OCI-LY3 (cell line): Measurements from ENCODE around the gene ACVRL1.

Source experiments
- H2AFZ ChIP-seq: fragments of 200-600, 300-600 bp; shearing (Covaris generic); 2 replicates; pipeline ENCODE4 v1.6.0; 2014; ENCODE audit warnings: antibody characterized with exemption, low read depth, low read length
- H3K27ac ChIP-seq: fragments of 200-600, 300-600 bp; sonication (generic); 2 replicates; pipeline ENCODE4 v1.5.1; 2014; ENCODE audit warnings: mild to moderate bottlenecking, low read length, moderate library complexity, mixed read lengths
- H3K27me3 ChIP-seq: fragments of 200-600, 300-600 bp; sonication (generic); 2 replicates; pipeline ENCODE4 v1.6.1; 2014; ENCODE audit warnings: low read depth, low read length, mixed read lengths
- H3K36me3 ChIP-seq: fragments of 200-600, 300-600 bp; sonication (generic); replicated peaks from 2 replicates; pipeline ENCODE3; 2014; ENCODE audit warnings: low read depth, low read length, mixed read lengths
- H3K4me1 ChIP-seq: fragments of 300-600, 200-600 bp; sonication (generic); 2 replicates; pipeline ENCODE4 v1.6.1; 2014; ENCODE audit warnings: low read length, mixed read lengths
- H3K4me2 ChIP-seq: fragments of 200-600, 300-600 bp; sonication (generic); 2 replicates; pipeline ENCODE4 v1.6.1; 2014; ENCODE audit warnings: low read length, mixed read lengths
- H3K4me3 ChIP-seq: fragments of 300-600, 200-600 bp; sonication (generic); 2 replicates; pipeline ENCODE4 v1.5.1; 2014; ENCODE audit warnings: antibody characterized with exemption, mild to moderate bottlenecking, low read length, moderate library complexity
- H3K79me2 ChIP-seq: fragments of 300-600, 200-600 bp; shearing (Covaris generic); 2 replicates; pipeline ENCODE4 v1.6.1; 2014; ENCODE audit warnings: mild to moderate bottlenecking, low read length, mixed read lengths
- H3K9ac ChIP-seq: fragments of 300-600, 200-600 bp; shearing (Covaris generic); 2 replicates; pipeline ENCODE4 v1.6.0; 2014; ENCODE audit warnings: mild to moderate bottlenecking, low read length, moderate library complexity
- H3K9me3 ChIP-seq: fragments of 200-600, 300-600 bp; shearing (Covaris generic); 2 replicates; pipeline ENCODE4 v1.6.1; 2014; ENCODE audit warnings: low read length, mixed read lengths; ENCODE audit not compliant: insufficient read depth
- H4K20me1 ChIP-seq: fragments of 200-600, 300-600 bp; sonication (generic); 2 replicates; pipeline ENCODE4 v1.6.1; 2016; ENCODE audit warnings: low read length, mixed read lengths; ENCODE audit not compliant: insufficient read depth
- EZH2phosphoT487 ChIP-seq: fragments of 200-600 bp; shearing (Covaris generic); IDR thresholded peaks from 2 replicates; pipeline ENCODE4 v1.6.1; 2018; ENCODE audit warnings: antibody characterized with exemption, mixed run types, low read depth
- TF ChIP-seq, protein P1 (sequence below): fragments of 200-600, 300-600 bp; sonication (generic); IDR thresholded peaks from 2 replicates; pipeline ENCODE4 v1.5.1; 2014; ENCODE audit warnings: antibody characterized with exemption, low read length, low read depth

Gene ACVRL1

DNA sequence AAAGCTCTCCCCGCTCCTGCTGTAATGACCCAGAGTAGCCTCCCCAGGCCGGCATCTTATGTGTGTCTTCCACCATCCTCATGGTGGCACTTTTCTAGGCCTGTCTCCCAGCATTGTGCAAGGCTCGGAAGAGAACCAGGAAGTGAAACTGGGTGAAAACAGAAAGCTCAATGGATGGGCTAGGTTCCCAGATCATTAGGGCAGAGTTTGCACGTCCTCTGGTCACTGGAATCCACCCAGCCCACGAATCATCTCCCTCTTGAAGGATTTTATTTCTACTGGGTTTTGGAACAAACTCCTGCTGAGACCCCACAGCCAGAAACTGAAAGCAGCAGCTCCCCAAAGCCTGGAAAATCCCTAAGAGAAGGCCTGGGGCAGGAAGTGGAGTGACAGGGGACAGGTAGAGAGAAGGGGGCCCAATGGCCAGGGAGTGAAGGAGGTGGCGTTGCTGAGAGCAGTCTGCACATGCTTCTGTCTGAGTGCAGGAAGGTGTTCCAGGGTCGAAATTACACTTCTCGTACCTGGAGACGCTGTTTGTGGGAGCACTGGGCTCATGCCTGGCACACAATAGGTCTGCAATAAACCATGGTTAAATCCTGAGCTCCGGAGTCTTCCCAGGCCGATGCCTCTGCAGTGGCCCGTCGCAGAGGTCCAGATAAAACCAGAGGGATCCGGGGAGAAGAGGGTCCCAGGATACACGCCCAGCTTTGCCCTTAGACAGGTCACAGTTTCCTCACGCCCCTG lies 15.6 kb downstream of the ACVRL1 start:
- H3K9me3 ChIP-seq = no peaks in the 10 kb centered on the region
- no peaks in the 10 kb centered on the region for H3K79me2 ChIP-seq
- peak overlapping the region; percentile 75 for H3K4me3 ChIP-seq
- H4K20me1 ChIP-seq = no peaks in the 10 kb centered on the region
- TF ChIP-seq EZH2phosphoT487 = no peak
- TF ChIP-seq, protein P1, sequence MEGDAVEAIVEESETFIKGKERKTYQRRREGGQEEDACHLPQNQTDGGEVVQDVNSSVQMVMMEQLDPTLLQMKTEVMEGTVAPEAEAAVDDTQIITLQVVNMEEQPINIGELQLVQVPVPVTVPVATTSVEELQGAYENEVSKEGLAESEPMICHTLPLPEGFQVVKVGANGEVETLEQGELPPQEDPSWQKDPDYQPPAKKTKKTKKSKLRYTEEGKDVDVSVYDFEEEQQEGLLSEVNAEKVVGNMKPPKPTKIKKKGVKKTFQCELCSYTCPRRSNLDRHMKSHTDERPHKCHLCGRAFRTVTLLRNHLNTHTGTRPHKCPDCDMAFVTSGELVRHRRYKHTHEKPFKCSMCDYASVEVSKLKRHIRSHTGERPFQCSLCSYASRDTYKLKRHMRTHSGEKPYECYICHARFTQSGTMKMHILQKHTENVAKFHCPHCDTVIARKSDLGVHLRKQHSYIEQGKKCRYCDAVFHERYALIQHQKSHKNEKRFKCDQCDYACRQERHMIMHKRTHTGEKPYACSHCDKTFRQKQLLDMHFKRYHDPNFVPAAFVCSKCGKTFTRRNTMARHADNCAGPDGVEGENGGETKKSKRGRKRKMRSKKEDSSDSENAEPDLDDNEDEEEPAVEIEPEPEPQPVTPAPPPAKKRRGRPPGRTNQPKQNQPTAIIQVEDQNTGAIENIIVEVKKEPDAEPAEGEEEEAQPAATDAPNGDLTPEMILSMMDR = no peak
- H3K9ac ChIP-seq = peak overlapping the region; percentile 15; the same call in 1 of the 2 replicates
- no peaks in the 10 kb centered on the region for H3K36me3 ChIP-seq
- H3K4me1 ChIP-seq = peaks cover 16% of the 10 kb centered on the region
- H3K4me2 ChIP-seq = peak overlapping the region; percentile 83
- no peak overlapping the region for H3K27ac ChIP-seq
- H3K27me3 ChIP-seq = peaks cover 19% of the 10 kb centered on the region
- peak overlapping the region; percentile 66; the same call in 1 of the 2 replicates for H2AFZ ChIP-seq

DNA sequence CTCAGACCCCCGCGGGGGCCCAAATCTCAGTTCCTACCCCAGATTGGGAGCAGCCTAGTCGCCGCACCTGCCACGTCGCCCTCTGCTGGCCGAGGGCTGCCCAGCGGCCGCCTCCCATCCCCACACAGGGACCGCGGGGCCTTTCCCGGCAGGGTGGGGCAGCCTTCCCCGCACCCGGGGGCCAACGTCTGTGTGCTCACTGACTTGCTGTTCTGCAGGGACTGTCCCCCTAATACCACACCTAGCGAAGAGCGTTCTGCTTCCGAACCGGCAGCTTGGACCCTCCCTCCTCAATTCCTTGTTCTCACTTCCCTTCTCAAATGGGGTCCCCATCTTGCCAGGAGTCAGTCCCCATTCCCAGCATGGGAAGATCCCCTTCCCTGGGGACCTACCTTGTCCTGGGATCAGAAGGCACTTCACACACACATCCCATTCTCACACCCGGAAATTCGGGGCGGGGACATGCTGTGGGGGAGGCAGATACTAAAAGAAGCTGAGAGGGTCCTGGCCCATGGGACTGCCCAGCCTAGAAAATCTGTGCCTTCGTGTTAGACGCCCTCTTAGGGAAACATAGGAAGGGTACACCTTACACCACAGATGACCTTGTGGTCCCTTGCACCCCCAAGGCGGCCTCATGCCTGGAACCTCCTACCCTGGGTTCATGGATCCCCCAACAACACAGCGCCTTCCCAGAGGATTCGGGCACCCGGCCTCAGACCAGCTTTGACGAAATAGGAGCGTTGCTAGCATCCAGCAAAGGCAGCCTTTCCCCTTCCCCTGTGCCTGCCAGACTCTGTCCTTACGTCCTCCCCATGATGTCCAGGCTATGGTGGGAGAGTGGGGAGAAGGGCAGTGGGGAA lies 16.4 kb downstream of the ACVRL1 start:
- H4K20me1 ChIP-seq = no peaks in the 10 kb centered on the region
- H3K4me1 ChIP-seq = peaks cover 16% of the 10 kb centered on the region
- H3K27me3 ChIP-seq = peaks cover 19% of the 10 kb centered on the region
- peak overlapping the region; percentile 83 for H3K4me2 ChIP-seq
- H3K9ac ChIP-seq = peak overlapping the region; percentile 31; the same call in 1 of the 2 replicates
- peak overlapping the region; percentile 75 for H2AFZ ChIP-seq
- H3K27ac ChIP-seq = no peak overlapping the region
- H3K9me3 ChIP-seq = no peaks in the 10 kb centered on the region
- no peaks in the 10 kb centered on the region for H3K36me3 ChIP-seq
- H3K79me2 ChIP-seq = no peaks in the 10 kb centered on the region
- H3K4me3 ChIP-seq = peak overlapping the region; percentile 75
- TF ChIP-seq EZH2phosphoT487 = no peak
- TF ChIP-seq, protein P1 = peak; percentile 87

DNA sequence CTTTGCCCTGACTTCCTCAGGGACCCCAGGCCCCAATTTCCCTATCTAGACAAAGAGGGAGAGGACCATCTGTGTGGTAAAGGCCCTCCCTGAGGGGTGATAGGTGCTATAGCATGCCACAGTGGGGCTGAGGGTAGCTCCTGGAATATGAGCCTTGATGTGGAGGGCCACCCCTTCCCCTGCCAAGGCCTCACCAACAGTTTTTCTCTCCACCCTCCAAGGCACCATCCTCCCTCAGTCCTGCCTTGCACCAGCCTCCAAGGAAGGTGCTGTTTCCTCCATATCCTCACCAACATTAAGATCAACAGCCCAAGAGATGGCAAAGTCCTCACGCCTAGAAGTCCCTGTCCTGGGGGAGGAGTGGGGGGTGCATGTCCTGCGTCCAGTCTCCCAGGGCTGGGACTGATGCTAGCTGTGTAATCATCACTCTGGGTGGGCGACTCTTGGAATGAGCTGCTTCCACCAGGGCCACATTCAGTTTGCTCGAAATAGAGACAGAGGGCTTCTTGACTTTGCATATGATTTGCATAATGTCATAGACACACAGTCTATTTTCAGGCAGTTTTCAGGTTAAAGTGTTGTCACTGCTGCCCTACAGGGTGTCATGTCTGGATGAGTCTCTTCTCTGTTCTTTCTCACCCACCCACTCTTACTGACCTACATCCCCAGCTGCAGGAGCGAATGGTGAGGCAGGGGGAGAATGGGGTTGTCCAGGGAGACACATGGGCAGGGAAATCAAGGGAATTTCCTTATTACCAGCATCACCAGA lies 17.4 kb downstream of the ACVRL1 start:
- H3K79me2 ChIP-seq = no peaks in the 10 kb centered on the region
- no peak overlapping the region for H3K4me3 ChIP-seq
- H3K27ac ChIP-seq = no peak overlapping the region
- H3K27me3 ChIP-seq = peaks cover 19% of the 10 kb centered on the region
- no peaks in the 10 kb centered on the region for H3K9me3 ChIP-seq
- no peak for TF ChIP-seq EZH2phosphoT487
- TF ChIP-seq, protein P1 = no peak
- no peak overlapping the region for H3K4me2 ChIP-seq
- no peak overlapping the region for H2AFZ ChIP-seq
- no peaks in the 10 kb centered on the region for H4K20me1 ChIP-seq
- H3K9ac ChIP-seq = no peak overlapping the region
- no peaks in the 10 kb centered on the region for H3K36me3 ChIP-seq
- H3K4me1 ChIP-seq = peaks cover 16% of the 10 kb centered on the region
